Lung (tissue), 12 donors: ENCODE measurements around the gene C19orf33. TPM values are rescaled to one million over a fixed set of nuclear protein-coding genes. Genes with fewer than 3 reads are reported as not detected.

ENCODE experiments used
- ATAC-seq: fragments of 200-7000 bp; cut with Tn5 transposase; one replicate; pipeline ENCODE4 v1.9.1; 2020; ENCODE audit warnings: moderate number of reproducible peaks; ENCODE audit not compliant: insufficient read depth, low FRiP score
- DNase-seq, 3 donors: peaks; one replicate each; pipeline ENCODE4 v3.0.0-alpha.2; 2013 to 2017
- H3K27ac ChIP-seq, 2 donors: one replicate each; pipeline ENCODE4 v1.5.1; 2013; ENCODE audit warnings: mild to moderate bottlenecking in 2 of 2, moderate library complexity in 2 of 2, control low read depth in 1 of 2, inconsistent platforms in 1 of 2, low read depth in 1 of 2, low read length in 1 of 2
- H3K27me3 ChIP-seq, 3 donors: one replicate each; pipeline ENCODE4 v1.5.1; 2013; ENCODE audit warnings: low read length in 2 of 3; ENCODE audit not compliant: control insufficient read depth in 3 of 3, insufficient read depth in 3 of 3
- H3K36me3 ChIP-seq, 4 donors: one replicate each; pipeline ENCODE4 v1.5.1; 2013; ENCODE audit warnings: low read length in 4 of 4, mild to moderate bottlenecking in 1 of 4, moderate library complexity in 1 of 4; ENCODE audit not compliant: control insufficient read depth in 4 of 4, insufficient read depth in 4 of 4
- H3K4me1 ChIP-seq, 5 donors: one replicate each; pipeline ENCODE4 v1.5.1; 2013; ENCODE audit warnings: low read length in 5 of 5, mild to moderate bottlenecking in 2 of 5, moderate library complexity in 1 of 5; ENCODE audit not compliant: control insufficient read depth in 5 of 5, insufficient read depth in 5 of 5
- H3K4me3 ChIP-seq: one replicate; pipeline ENCODE4 v1.5.1; 2013; ENCODE audit warnings: mild to moderate bottlenecking, control low read depth, moderate library complexity
- H3K9ac ChIP-seq, 2 donors: one replicate each; pipeline ENCODE4 v1.5.1; 2013; ENCODE audit warnings: low read length in 2 of 2, control low read depth in 1 of 2; ENCODE audit not compliant: insufficient read depth in 1 of 2
- H3K9me3 ChIP-seq, 4 donors: one replicate each; pipeline ENCODE4 v1.5.1; 2013; ENCODE audit warnings: low read length in 3 of 4, mild to moderate bottlenecking in 1 of 4, moderate library complexity in 1 of 4; ENCODE audit not compliant: control insufficient read depth in 4 of 4, insufficient read depth in 3 of 4
- CTCF ChIP-seq: IDR thresholded peaks from 2 replicates; pipeline ENCODE4 v1.5.1; 2012; ENCODE audit warnings: mild to moderate bottlenecking; ENCODE audit errors: control extremely low read depth, extremely low read depth
- WGBS, 2 donors: extraction: QIAGEN DNeasy Blood & Tissue Kit; methylation state at CpG; one replicate each; pipeline ENCODE4 v1.1.7; 2013; 5-methylcytosine and 5-hydroxymethylcytosine counted together
- polyA plus RNA-seq, 2 donors: library from polyadenylated mRNA; stranded (reverse); fragments of 200-250 nt; gene quantifications; one replicate each; pipeline ENCODE4 v1.2.1, GENCODE V29; 2013
- total RNA-seq, 2 donors: library from RNA; depleted of rRNA in 1 of 2; stranded (reverse); fragments of >200 nt in 1 of 2; gene quantifications; one replicate each; pipeline ENCODE4 v1.2.1, GENCODE V29; 2014 to 2021
- donor health status: control.
- donor health status: control.
- donor health status: Bipolar disorder and iron deficiency.
- donor health status: healthy.
- donor health status: DM: yes; HTN: yes; CAD: no.

The C19orf33 gene
- total and polyA plus RNA-seq, 4 donors, result 32.0 to 687 (median 131) TPM

- WGBS, 2 donors, result 4% methylated on average over 75 to 76 of the region's 76 CpGs
- Histone ChIP-seq H3K9me3 (no peaks in the 10 kb centered on the region), H3K9ac (peak within 1 kb of the TSS in 1 of 2 donors; percentile 38), H3K36me3 (peaks cover 0 to 3% (median 0%) of the 10 kb centered on the region in 4 donors), H3K27me3 (peaks cover 0 to 4% (median 0%) of the 10 kb centered on the region in 3 donors), H3K27ac (peak within 1 kb of the TSS in 1 of 2 donors; percentile 82), H3K4me3 (peak within 1 kb of the TSS; percentile 78), H3K4me1 (peaks cover 0 to 48% (median 14%) of the 10 kb centered on the region in 5 donors)
- ATAC-seq (peak; percentile 28), DNase-seq (peak; percentile 57 to 68 (median 60))
- TF ChIP-seq CTCF, result no peak
Measured at GRCh38 chr19:38319421-38320258, 15.6 kb downstream of the C19orf33 start, which contains the start of gene KCNK6. Gene KCNK6 (plus strand): TSS chr19:38319845. CDS start chr19:38319951, 106 bp downstream.

GRCh38 chr19:38320969-38321339 is 16.9 kb downstream of the C19orf33 start:
- DNase-seq (no peak), ATAC-seq (no peak)
- H3K9me3 ChIP-seq, result no peaks in the 10 kb centered on the region
- no peak for TF ChIP-seq CTCF
- peaks cover 0 to 7% (median 1%) of the 10 kb centered on the region in 4 donors for H3K36me3 ChIP-seq
- peaks cover 0 to 4% (median 0%) of the 10 kb centered on the region in 3 donors for H3K27me3 ChIP-seq
- WGBS, 2 donors, result 90 to 92% methylated on average over 3 of the region's 3 CpGs
- peaks cover 0 to 42% (median 12%) of the 10 kb centered on the region in 5 donors for H3K4me1 ChIP-seq
- H3K4me3 ChIP-seq, result no peak overlapping the region
- peak overlapping the region; percentile 42 to 58 for H3K27ac ChIP-seq
- H3K9ac ChIP-seq, result peak overlapping the region in 1 of 2 donors; percentile 38

- Histone ChIP-seq H3K27ac (peak overlapping the region; percentile 27 to 58), H3K4me3 (no peak overlapping the region), H3K9ac (no peak overlapping the region), H3K36me3 (peaks cover 0 to 11% (median 1%) of the 10 kb centered on the region in 4 donors), H3K4me1 (peaks cover 0 to 42% (median 12%) of the 10 kb centered on the region in 5 donors), H3K27me3 (peaks cover 0 to 4% (median 0%) of the 10 kb centered on the region in 3 donors), H3K9me3 (no peaks in the 10 kb centered on the region)
- WGBS, 2 donors, result 62 to 79% methylated on average over 11 of the region's 11 CpGs
- no peak for TF ChIP-seq CTCF
- peak; percentile 74 to 85 (median 81) for DNase-seq
- ATAC-seq, result no peak
Measured at GRCh38 chr19:38321646-38322196, 17.7 kb downstream of the C19orf33 start.
